Colonic mucosa (tissue), 4 donors: ENCODE results near the gene IL32. TPM values are rescaled to one million over a fixed set of nuclear protein-coding genes. Genes with fewer than 3 reads are reported as not detected.

Experiments
- DNase-seq: peaks from one replicate; pipeline ENCODE4 v3.0.0-alpha.2; 2020
- H3K27ac ChIP-seq: fragments of 200-600 bp; one replicate; pipeline ENCODE4 v1.8.0; 2021
- H3K27me3 ChIP-seq: fragments of 200-600 bp; one replicate; pipeline ENCODE4 v1.8.0; 2021
- H3K36me3 ChIP-seq: fragments of 200-600 bp; one replicate; pipeline ENCODE4 v1.8.0; 2021
- H3K4me1 ChIP-seq: fragments of 200-600 bp; one replicate; pipeline ENCODE4 v1.8.0; 2021; ENCODE audit warnings: mild to moderate bottlenecking
- H3K4me3 ChIP-seq: fragments of 200-600 bp; one replicate; pipeline ENCODE4 v1.8.0; 2021
- H3K9ac ChIP-seq, 2 donors: one replicate each; pipeline ENCODE4 v1.7.0; 2013; ENCODE audit warnings: control low read depth in 2 of 2, low read depth in 2 of 2, low read length in 2 of 2
- H3K9me3 ChIP-seq: fragments of 200-600 bp; one replicate; pipeline ENCODE4 v1.8.0; 2021
- CTCF ChIP-seq: fragments of 200-600 bp; IDR thresholded peaks from one replicate; pipeline ENCODE4 v1.8.0; 2022; ENCODE audit warnings: antibody characterized with exemption, mild to moderate bottlenecking
- intact Hi-C: fragments of 100-400 bp; cut with DNase I; formaldehyde crosslinking; loops from one replicate; pipeline ENCODE4 v1.14.1; 2022
- total RNA-seq, 2 donors: library from RNA; stranded (reverse); fragmentation: NEBNext Ultra II Directional in 1 of 2; extraction: Animal tissue kit (Norgen Biotek cat#: 25700) in 1 of 2; gene quantifications; one replicate each; pipeline ENCODE4 v1.2.1, GENCODE V29; 2021
- donor health status: healthy.
- donor health status: DM: no; HTN: no; CAD: no.
- donor health status: DM: no; HTN: no; CAD: no.

IL32 gene
- total RNA-seq, 2 donors from 2014 or later: 256 to 329 TPM

- H3K9me3 ChIP-seq: no peaks in the 10 kb centered on the region
- no peak for TF ChIP-seq CTCF
- peak overlapping the region in 1 of 2 donors; percentile 76 for H3K9ac ChIP-seq
- no peak overlapping the region for H3K27ac ChIP-seq
- H3K4me3 ChIP-seq: peak overlapping the region; percentile 89
- intact Hi-C loops: loop anchor here (5.0 kb wide), 1 partner anchor 70 kb away; no protein-coding TSS in a partner anchor
- DNase-seq: no peak
- H3K27me3 ChIP-seq: no peaks in the 10 kb centered on the region
- H3K36me3 ChIP-seq: no peaks in the 10 kb centered on the region
- peaks cover 12% of the 10 kb centered on the region for H3K4me1 ChIP-seq
These were observed 8.0 kb upstream of the IL32 start for GRCh38 chr16:3057181-3058138.

GRCh38 chr16:3058139-3059030, 7.1 kb upstream of the IL32 start:
- intact Hi-C loops: loop anchor here (5.0 kb wide), 1 partner anchor 69 kb away; no protein-coding TSS in a partner anchor
- H3K9me3 ChIP-seq: no peaks in the 10 kb centered on the region
- no peaks in the 10 kb centered on the region for H3K36me3 ChIP-seq
- no peak for TF ChIP-seq CTCF
- H3K9ac ChIP-seq: peak overlapping the region; percentile 92 to 97
- H3K4me3 ChIP-seq: peak overlapping the region; percentile 89
- peaks cover 12% of the 10 kb centered on the region for H3K4me1 ChIP-seq
- no peaks in the 10 kb centered on the region for H3K27me3 ChIP-seq
- H3K27ac ChIP-seq: peak overlapping the region; percentile 81
- peak; percentile 78 for DNase-seq

GRCh38 chr16:3059041-3059722, 6.3 kb upstream of the IL32 start:
- H3K36me3 ChIP-seq: no peaks in the 10 kb centered on the region
- peak overlapping the region; percentile 89 for H3K4me3 ChIP-seq
- H3K27ac ChIP-seq: peak overlapping the region; percentile 81
- no peaks in the 10 kb centered on the region for H3K9me3 ChIP-seq
- no peaks in the 10 kb centered on the region for H3K27me3 ChIP-seq
- DNase-seq: peak; percentile 92
- peak overlapping the region; percentile 92 to 97 for H3K9ac ChIP-seq
- intact Hi-C loops: loop anchor here (5.0 kb wide), 1 partner anchor 68 kb away; no protein-coding TSS in a partner anchor
- H3K4me1 ChIP-seq: peaks cover 12% of the 10 kb centered on the region
- peak; percentile 95 for TF ChIP-seq CTCF

- intact Hi-C loops: loop anchor here (5.0 kb wide), 2 partner anchors 68 to 108 kb away; no protein-coding TSS in a partner anchor
- H3K4me1 ChIP-seq: peaks cover 16% of the 10 kb centered on the region
- no peak for DNase-seq
- no peak for TF ChIP-seq CTCF
- no peaks in the 10 kb centered on the region for H3K9me3 ChIP-seq
- peak overlapping the region; percentile 83 to 92 for H3K9ac ChIP-seq
- no peaks in the 10 kb centered on the region for H3K27me3 ChIP-seq
- H3K4me3 ChIP-seq: peak overlapping the region; percentile 89
- H3K36me3 ChIP-seq: no peaks in the 10 kb centered on the region
- H3K27ac ChIP-seq: peak overlapping the region; percentile 81
These were observed 5.7 kb upstream of the IL32 start for GRCh38 chr16:3059723-3060242.
